GM21576 (cell line): Measurements from ENCODE around the gene INSIG2.

Experiments
- ATAC-seq: cut with Tn5 transposase; IDR thresholded peaks from one replicate; pipeline ENCODE4 v1.9.1; 2021; ENCODE audit warnings: mild to moderate bottlenecking, moderate library complexity; ENCODE audit not compliant: unreplicated experiment

Gene INSIG2

DNA sequence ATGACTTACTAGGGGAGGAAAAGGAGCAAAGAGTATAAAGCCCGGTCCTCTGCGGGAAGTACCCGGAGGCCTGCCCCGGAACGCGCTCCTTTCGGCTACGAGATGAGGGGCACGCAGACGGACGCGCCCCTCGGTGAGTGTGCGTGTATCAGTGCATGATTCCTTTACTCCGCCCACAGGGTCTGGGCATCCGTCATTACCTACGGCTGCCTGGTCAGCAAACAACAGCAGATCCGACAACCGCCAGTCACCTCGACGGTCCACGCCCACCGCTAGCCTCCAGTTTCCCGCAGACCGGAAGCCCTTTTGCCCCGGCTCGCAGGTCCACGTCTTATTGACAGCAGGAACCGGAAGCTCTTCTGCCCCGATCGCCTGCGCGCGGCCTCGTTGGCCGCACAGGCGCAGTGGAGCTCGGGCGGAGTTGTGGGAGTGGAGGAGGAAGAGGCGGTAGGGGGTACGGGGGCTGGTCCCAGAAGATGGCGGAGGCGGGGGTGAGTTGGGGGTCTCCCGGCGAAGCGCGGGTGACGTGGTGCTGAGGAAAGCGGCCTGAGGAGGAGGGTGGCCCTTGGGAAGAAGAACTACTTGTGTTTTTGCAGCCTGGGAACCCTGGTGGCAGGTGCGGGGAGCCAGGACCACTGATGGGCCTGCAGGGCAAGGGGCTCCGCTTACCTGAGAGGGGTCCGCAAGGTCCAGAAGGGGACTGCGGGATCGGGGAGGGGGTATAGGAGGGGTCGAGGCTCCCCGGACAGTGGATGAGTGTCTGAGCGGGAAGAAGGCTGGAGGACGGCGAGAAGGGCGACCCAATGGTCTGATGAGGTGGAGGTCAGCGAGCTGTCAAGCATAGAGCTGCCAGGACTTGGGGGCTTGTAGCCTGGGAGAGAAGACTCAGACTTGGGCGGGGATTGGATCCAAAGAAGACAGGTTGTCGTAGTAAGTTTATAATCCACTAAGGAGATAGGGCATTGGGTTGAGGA, at the start of gene INSIG2:
TSS of gene INSIG2 (plus strand) at position 421 of the 974 bp plus-strand sequence. CDS start 8,086 bp downstream, outside the sequence.
- peak; percentile 97 for ATAC-seq

DNA sequence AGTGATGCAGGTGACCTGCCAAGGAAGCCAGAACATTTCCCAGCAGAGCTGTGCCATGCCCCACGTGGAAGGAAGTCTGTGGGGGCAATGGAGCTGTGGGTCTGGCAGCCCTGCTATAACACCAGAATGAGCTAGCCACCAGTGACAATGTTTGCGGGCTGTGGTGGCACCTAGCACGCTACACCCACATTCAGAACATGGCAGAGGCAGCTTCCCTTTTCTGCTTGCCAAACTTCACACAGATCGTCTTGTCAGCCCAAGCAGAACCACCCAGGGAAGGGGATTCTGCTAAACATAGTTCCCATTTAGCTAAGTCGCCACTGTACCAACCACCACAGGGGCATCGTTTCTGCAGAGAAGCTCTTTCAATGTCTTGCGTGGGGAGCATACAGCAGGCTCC, 47.4 kb upstream of the INSIG2 start:
- ATAC-seq, result no peak

DNA sequence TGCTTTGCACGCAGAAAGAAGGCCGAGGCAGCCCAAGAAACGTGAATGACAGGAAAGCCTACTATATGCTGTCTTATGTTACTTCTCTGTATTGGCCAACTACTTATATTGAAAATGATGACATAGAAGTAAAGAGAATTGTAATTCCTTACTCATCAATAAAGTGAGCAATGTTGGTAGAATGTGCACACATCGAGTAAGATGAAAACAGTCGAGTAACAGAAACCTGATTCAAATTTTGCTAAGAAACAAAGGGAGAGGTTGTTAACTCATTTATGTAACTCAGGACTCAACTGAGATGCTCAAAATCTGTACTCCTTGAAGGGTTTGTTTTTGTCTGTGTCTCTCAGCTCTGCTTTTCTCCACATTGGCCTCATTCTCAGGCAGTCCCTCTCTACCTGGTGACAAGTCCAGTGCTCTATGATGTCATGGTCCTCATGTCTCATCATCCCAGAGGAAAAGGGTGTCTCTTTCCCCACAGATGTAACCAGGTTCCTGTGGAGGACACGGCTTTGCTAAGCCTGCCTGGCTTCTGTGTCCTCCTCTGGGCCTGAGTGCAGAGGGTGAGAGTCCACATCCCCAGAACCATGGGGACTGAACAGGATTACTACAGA, 44.1 kb upstream of the INSIG2 start:
- ATAC-seq, result no peak

DNA sequence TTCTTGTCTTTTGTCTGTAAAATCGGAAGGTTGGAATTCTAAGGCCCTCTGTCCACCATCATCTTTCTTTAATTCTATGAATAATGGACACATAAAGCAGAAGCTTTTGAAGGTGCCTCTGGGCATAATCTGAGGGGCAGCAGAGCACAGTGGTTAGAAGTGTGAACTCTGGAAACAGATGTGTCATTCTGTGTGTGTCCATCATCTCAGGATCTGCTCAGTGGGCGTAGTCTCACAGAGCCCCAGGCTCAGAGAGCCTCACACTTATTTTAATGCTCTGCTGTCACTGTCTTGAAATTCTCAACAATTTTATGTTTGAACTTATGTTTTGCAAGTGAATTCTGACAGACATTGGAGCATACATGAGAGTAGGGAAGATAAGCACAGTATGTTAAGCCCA, 43.4 kb upstream of the INSIG2 start:
- ATAC-seq, result no peak

DNA sequence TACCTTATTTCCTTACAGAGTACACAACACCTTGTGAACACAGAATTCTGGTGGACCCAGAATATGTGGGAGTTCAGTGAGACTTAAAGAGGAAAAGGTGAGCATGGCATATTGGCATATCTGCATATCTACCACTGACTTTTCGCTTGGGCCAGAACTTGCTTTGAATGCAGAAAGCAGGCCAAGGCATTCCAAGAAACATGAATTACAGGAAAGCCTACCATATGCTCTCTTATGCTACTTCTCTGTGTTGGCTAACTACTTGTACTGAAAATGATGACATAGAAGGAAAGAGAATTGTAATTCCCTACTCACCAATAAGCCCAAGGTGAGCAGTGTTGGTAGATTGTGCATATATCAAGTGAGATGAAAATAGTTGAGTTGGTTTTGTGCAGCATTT, 43.0 kb upstream of the INSIG2 start:
- ATAC-seq, result no peak

DNA sequence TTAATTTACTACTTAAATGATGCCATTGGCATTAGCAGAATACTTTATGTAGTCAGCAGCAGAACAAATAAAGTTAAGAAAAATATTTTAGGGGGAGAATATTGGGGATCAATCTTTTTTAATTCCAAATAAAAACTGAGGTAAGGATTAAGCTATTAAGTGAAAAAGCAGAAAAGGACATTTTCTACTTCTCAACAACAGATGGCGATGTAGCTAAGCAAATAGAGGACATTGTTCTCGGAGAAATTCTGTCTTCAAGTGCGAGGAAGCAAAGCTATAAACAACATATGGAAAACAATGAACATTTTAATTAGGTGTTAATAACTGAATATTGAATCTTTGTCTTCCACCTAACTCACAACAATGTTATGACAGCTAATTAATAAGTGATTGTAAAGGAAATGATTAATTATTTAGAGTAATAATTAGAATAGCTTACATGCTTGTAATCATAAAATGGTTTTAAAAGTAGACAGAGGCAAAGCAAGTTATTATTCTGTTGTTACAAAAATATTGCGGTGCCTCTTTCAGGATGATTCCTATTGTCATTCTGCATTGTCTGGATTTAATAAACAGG, 41.5 kb upstream of the INSIG2 start:
- no peak for ATAC-seq

DNA sequence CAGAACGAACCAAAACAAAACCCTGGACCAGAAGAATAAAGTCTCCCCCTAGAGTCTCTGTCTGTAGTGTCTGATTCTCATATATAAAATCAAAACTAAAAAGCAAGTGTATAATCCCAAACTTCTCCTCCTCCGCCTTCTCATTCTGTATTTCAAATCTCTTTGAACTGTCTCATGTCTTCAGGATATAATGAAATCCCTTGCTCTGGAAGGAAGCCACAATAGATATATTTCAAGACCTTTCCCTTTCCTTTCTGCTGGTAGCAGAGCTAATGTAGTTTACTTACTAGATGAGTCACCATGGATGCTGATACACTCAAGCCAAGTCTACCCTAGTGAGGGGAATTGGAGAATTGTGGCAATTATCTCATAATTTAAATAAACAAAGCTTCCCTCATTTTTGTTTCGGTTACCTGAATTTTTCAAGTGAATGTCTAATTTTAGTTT, 40.9 kb upstream of the INSIG2 start:
- no peak for ATAC-seq

DNA sequence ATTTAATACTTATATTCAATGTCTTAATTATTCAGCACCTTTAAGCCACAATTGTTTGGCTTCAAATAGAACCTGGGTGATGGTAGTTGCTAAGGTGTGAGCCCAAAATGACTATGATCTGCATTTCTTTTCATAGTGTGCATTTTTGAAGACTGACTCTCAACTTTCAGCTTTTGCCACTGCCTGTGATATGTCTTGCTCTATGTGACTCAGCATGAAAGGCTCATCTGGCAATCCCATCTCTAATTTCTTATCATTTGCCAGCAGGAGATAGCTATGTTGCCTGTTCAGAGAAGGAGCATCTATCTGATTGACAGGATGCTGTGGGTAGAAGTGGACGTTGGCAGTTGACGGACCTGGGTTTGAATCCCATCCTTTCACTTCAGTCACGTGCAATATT, 39.9 kb upstream of the INSIG2 start:
- no peak for ATAC-seq

DNA sequence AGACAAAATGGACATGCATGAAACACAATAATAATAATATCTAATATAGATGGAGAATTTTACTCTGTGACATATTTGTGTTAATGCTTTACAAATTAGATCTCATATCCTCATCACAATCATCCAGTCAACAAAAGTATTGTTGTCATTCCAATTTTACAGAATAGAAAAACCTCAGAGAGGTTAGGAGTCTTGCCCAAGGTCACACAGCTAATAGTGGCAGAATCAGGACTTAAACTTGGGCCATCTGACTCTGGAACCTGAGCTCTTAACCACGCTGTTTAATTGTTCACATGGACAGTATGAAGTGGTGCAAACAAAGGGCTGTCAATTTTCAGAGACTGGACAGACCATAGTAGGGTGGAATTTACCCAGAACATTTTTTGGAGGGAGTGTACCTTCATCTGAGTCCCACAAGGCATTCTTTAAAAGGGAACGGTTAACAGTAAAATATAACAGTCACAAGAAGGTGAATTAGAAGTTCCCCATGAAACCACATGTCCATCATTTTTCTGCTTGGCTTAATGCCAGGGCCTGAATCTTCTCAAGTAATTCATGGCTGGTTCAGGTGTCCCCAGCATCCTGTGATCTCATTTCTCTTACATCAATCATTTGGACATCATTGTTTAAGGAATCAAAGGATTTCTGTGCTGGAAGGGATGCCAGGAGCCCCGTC, 39.0 kb upstream of the INSIG2 start:
- peak; percentile 15 for ATAC-seq

DNA sequence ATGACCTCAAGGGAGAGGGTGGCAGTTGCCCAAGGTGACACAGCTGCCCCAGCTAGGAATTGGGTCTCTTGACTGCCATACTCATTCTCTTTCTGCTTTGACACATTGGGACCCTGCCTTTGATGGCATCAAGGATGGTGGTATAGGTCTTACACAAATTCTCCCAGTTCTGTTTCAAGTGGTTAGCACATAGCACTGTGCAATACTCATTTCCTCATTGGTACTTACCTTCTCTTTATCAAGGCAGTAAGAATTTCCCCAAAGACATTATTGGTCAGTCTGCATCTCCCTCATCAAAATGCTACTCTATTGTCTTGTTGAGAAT, 38.5 kb upstream of the INSIG2 start:
- peak; percentile 72 for ATAC-seq

DNA sequence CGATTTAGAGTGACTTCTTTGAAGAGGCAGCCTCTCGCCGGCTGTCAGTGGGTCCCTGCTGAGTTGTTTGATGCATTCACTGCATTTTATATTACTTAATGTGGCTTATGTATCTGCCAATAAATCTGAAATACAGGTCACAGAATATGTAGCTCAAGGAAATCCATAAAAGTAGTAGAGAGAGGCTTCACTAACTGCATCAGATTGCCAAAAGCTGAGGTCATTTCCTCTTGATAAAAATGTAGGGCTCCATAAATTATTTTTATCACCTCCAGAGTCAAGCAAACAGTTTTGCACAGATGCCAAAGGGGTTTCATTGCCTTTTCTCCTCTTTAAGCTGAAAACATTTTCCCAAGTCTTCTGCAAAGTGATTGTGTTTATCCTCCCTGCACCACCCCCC, 37.9 kb upstream of the INSIG2 start:
- no peak for ATAC-seq

DNA sequence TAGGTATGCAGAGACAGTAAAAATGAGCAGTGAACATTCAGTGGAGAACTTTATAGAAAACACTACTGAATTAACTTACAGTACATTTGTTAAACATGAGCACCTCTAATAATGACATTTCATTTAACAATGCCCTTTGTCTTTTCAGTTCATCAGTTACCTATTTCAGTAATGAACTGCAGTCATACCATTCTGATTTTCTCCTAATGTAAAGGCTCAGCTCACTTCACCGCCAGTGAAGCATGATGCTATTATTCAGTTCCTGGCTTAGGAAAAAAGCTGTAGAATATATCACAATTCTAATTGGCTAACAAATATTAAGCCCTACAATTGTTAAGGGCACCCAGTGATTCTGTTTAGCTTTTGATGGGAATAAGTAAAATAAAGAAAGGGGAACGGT, 37.3 kb upstream of the INSIG2 start:
- ATAC-seq, result no peak

DNA sequence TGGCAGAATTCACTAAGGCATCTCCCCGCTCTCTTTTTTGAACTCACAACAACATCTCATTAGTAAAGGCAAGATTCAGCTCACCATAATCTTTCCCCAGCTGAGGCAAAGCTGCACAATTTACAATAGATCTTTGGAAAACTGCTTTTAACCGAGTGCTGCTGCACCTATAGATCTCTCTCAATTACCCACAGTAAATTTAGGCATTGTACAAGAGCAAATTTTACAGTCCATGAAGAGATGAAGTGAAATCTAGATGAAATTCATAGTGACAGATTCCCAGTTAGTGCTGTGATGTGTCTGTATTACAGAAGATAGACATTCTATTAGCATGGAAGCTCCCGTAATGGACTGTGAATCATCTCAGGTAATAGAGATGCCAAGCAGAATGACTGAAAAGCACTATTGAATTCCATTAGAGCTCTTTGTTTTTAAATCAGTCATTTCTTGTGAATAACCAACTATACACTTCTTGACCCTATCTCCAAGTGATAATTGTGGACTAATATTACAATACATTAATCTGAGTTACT, 36.4 kb upstream of the INSIG2 start:
- ATAC-seq, result no peak

DNA sequence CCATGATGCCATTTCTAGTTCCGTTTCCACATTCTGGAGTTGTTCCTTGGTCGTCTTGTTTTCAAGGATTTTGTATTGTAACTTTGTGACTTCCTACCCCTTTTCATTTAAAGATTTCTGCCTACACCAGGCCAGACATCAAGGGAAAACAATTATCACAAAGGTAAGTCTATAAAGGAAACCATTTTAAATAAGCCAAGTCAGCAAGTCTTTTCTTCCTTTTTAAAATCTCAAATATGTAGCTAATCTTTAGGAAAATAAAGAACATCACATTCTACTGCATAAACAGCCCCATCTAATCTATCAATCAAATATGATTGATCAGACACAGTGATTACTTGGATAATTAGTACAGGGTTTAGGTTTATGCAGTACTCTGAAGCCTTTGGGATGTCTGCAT, 35.8 kb upstream of the INSIG2 start:
- no peak for ATAC-seq

DNA sequence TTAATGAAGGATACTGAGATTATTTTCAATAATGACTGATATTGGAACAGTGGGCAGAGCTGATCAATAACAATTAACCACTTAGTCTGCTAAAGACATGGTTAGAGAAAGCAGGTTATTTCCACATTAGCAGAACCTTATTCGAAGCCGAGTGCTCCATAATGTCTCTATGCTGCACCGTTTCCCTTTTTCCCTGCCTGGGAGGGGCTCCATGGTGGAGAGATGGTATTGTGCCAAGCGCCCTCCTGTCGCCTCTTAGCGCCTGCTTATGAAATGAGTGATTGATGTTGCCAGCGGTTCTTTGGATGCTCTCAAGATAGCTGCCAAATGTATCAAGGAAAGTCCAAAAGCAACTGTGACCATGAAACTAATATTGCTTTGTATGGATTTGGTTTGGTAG, 34.6 kb upstream of the INSIG2 start:
- ATAC-seq, result no peak

DNA sequence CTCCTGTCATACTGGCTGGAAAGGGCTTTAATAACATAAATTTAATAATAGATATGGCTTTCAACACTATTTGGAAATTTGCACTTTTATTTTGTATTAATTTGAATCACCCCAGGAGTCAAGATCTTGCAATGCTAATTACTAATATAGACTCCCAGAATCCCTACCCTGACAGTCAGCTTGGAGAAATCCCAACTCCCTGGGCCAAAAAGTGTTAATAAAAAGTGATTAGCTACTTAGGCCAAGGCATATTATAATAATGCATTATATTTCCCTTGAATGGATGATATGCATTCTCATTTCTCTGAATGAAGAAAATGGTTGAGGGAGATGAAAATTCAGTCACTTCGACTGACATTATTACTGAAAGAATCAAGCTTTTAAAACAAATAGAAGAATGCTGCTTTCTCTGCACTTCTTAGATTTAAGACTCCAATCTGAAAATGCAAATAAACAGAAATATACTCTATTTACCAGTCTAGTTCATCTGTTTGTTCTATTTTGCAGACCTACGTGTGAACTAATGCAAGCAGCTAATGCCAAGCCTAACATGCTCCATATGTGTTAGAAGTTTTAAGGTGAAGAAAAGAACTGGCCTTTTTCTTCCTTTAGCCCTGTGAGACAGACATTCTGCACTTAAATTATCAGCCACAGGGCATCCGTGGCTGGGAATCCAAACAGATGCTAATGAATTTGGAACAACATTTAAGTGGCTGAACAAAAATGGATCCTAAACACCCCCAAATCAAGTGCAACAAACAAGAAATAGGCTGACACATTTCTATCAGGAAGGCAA, 33.9 kb upstream of the INSIG2 start:
- ATAC-seq, result no peak

DNA sequence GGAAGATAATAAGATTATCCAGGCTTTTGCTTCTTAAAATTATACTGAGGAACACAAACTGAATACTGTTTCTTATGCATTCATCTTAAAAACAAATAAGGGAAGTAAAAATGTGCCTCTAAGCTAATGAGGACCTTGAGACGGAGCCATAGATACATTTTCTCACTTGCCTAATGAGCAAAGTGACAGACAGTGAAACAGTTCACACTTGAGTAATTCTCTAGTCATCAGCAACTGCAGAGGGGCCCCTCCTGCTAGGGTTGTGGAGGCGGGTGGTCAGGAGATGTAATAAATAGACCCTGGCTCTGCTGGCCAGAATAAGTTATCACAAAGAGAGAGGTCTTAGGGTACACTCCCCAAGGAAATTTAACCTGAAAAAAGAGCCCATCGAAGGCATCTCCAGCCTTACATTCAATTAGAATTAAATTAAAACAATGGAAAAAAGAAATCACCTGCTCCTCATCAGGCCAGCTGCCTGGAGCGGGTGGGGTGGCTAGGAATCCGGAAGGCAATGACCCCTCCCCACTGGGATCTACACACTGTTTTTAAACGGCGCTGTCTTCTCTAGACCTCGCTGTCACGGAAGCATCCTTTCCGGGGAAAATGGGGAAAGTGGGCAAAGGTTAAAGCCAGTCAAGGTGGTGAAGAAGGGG, 32.6 kb upstream of the INSIG2 start:
- peak; percentile 83 for ATAC-seq

DNA sequence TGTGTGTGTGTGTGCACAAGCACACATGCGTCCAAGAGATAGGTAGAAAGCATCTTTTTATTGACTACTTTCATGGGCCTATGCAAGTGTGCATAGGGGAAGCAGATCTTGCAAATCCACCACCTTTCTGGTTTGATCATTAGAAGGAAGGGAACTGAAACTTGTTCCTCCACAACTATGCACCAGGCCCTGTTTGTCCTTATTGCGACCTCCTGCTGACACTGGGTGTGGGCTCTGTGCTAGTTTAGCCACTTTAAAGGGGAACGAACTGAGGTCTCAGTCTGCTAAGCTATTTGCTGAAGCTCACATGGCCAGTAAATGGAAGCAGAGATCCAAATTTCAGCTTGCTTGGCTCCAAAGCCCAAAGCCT, 32.1 kb upstream of the INSIG2 start:
- peak; percentile 89 for ATAC-seq

DNA sequence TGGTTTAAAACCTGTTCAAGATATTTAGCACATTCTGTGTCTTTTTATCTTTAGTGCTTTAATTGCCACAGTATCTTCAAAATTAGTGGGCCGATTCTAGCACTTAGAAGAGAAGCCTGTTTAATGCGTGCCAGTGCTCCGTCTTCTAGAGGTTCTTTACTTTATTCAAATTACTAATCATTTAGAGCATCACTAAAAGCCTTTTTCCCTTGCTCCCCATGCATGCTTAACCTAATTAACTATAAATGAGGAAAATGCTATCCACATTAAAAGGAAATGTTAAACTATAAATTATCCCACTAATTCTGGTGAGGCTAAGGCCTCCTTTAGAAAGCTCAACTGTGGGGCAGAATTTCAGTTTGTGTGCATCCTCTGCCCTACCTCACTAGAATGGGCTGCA, 31.5 kb upstream of the INSIG2 start:
- ATAC-seq, result no peak

DNA sequence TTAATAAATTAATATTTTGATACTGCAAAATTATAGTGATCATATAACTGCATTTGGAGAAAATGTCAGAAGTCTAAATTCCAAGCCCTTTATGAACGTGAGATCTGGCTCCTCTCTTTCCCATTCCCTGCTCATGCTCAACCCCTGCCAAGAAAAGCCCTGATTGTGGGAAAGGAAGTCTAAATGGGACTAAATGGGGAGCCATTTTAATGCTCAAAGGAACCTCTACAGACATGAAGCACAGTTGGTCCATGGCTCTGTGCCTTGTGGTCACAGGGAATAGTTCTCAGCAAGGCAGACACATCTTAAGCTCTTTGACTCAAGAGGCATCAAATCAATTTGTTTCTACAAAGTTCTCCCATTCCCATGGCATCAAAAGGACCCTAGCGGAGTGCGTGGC, 29.3 kb upstream of the INSIG2 start:
- no peak for ATAC-seq
